Activated T-helper 1 cell treated with anti-CD3 and anti-CD28 coated beads, Interleukin-2, amount 50 U/mL, for 16 hours (primary cell): ENCODE results near the gene TCF25.

Source experiments
- DNase-seq, 2 donors: peaks; one replicate each; pipeline ENCODE4 v3.0.0-alpha.2; 2020; ENCODE audit warnings: low read depth in 1 of 2, low spot score in 1 of 2

TCF25 gene

GRCh38 chr16:89843409-89844350 lies 29.7 kb upstream of the TCF25 start:
- DNase-seq, result no peak

- no peak for DNase-seq
Measured at GRCh38 chr16:89844739-89845339, 28.6 kb upstream of the TCF25 start.

GRCh38 chr16:89845417-89845816 lies 28.0 kb upstream of the TCF25 start:
- no peak for DNase-seq

GRCh38 chr16:89847051-89847939 lies 26.1 kb upstream of the TCF25 start:
- DNase-seq, result no peak

GRCh38 chr16:89847940-89848297 lies 25.5 kb upstream of the TCF25 start:
- no peak for DNase-seq

- DNase-seq, result no peak
Measured at GRCh38 chr16:89848974-89849373, 24.4 kb upstream of the TCF25 start.

GRCh38 chr16:89853306-89853993 lies 19.9 kb upstream of the TCF25 start:
- DNase-seq, result no peak

- no peak for DNase-seq
Measured at GRCh38 chr16:89855301-89855945, 18.0 kb upstream of the TCF25 start.

- DNase-seq, result no peak
Measured at GRCh38 chr16:89855986-89856385, 17.4 kb upstream of the TCF25 start.

GRCh38 chr16:89858973-89859614 lies 14.3 kb upstream of the TCF25 start:
- no peak for DNase-seq

- DNase-seq, result no peak
Measured at GRCh38 chr16:89859615-89860007, 13.8 kb upstream of the TCF25 start.

- DNase-seq, result peak; percentile 59 to 61
Measured at GRCh38 chr16:89860747-89861304, 12.6 kb upstream of the TCF25 start.

- no peak for DNase-seq
Measured at GRCh38 chr16:89861648-89862047, 11.7 kb upstream of the TCF25 start.

GRCh38 chr16:89862732-89863131 lies 10.7 kb upstream of the TCF25 start:
- DNase-seq, result no peak

GRCh38 chr16:89863741-89864526 lies 9.5 kb upstream of the TCF25 start:
- peak in 1 of 2 donors; percentile 30 for DNase-seq

- no peak for DNase-seq
Measured at GRCh38 chr16:89864527-89864820, 8.9 kb upstream of the TCF25 start.

GRCh38 chr16:89867918-89868317 lies 5.5 kb upstream of the TCF25 start:
- DNase-seq, result no peak

- no peak for DNase-seq
Measured at GRCh38 chr16:89869911-89870310, 3.5 kb upstream of the TCF25 start.

- no peak for DNase-seq
Measured at GRCh38 chr16:89870440-89870839, 3.0 kb upstream of the TCF25 start.
